CD4-positive, alpha-beta T cell (primary cell): ENCODE results near the gene ATP5F1D. TPM values are rescaled to one million over a fixed set of nuclear protein-coding genes. Genes with fewer than 3 reads are reported as not detected.

ENCODE experiments used
- ATAC-seq: fragments of 200-7000 bp; cut with Tn5 transposase; one replicate; pipeline ENCODE4 v1.10.0; 2022; ENCODE audit warnings: mild to moderate bottlenecking; ENCODE audit not compliant: poor library complexity
- CTCF ChIA-PET: fragments of 350-600 bp; sonication (Branson Sonifier 250); formaldehyde crosslinking; loops from one replicate; lab custom pipeline; 2021; ENCODE audit warnings: antibody characterized with exemption, inconsistent platforms; lab: Charles Lee
- POLR2A ChIA-PET: fragments of 350-600 bp; sonication (Branson Sonifier 250); formaldehyde crosslinking; loops from one replicate; lab custom pipeline; 2021; ENCODE audit warnings: antibody characterized with exemption, inconsistent platforms; lab: Charles Lee
- DNase-seq, 14 experiments: peaks; one replicate each; pipeline ENCODE4 v3.0.0-alpha.2; 2013 to 2020; ENCODE audit warnings: mixed read lengths in 2 of 14
- H3K27ac ChIP-seq, 2 donors: one replicate each; pipeline versions ENCODE4 v1.5.1 to v1.7.0; 2013; ENCODE audit warnings: low read length in 2 of 2, low read depth in 1 of 2, mild to moderate bottlenecking in 1 of 2
- H3K27me3 ChIP-seq, 2 experiments: 1 replicate in 1 of 2; 2 replicates in 1 of 2; pipeline versions ENCODE4 v1.6.1 to v1.7.0; 2013; ENCODE audit warnings: low read length in 2 of 2, control low read depth in 1 of 2, mild to moderate bottlenecking in 1 of 2, moderate library complexity in 1 of 2; ENCODE audit not compliant: insufficient read depth in 2 of 2, control insufficient read depth in 1 of 2
- H3K36me3 ChIP-seq: one replicate; pipeline ENCODE4 v1.6.1; 2013; ENCODE audit warnings: low read length, control low read depth; ENCODE audit not compliant: insufficient read depth
- H3K4me1 ChIP-seq: one replicate; pipeline ENCODE4 v1.6.1; 2013; ENCODE audit warnings: low read length, control low read depth; ENCODE audit not compliant: insufficient read depth
- H3K4me3 ChIP-seq: one replicate; pipeline ENCODE4 v1.5.1; 2013; ENCODE audit warnings: mild to moderate bottlenecking, low read length, moderate library complexity
- H3K9me3 ChIP-seq, 2 experiments: 1 replicate in 1 of 2; 2 replicates in 1 of 2; pipeline versions ENCODE4 v1.6.1 to v1.7.0; 2013; ENCODE audit warnings: low read length in 2 of 2, mild to moderate bottlenecking in 2 of 2, control low read depth in 1 of 2, moderate library complexity in 1 of 2; ENCODE audit not compliant: control insufficient read depth in 1 of 2, insufficient read depth in 1 of 2
- H3K27ac Mint-ChIP-seq: one replicate; pipeline ENCODE4 v1.8.0; 2020; ENCODE audit warnings: mixed read lengths
- H3K27me3 Mint-ChIP-seq: one replicate; pipeline ENCODE4 v1.8.0; 2021; ENCODE audit warnings: mixed read lengths
- H3K36me3 Mint-ChIP-seq: one replicate; pipeline ENCODE4 v1.8.0; 2021; ENCODE audit warnings: low read depth, mixed read lengths
- H3K4me1 Mint-ChIP-seq: one replicate; pipeline ENCODE4 v1.8.0; 2021; ENCODE audit warnings: low read depth, mixed read lengths
- H3K4me3 Mint-ChIP-seq: one replicate; pipeline ENCODE4 v1.8.0; 2020; ENCODE audit warnings: mild to moderate bottlenecking, mixed read lengths
- H3K9me3 Mint-ChIP-seq: one replicate; pipeline ENCODE4 v1.8.0; 2020; ENCODE audit warnings: mixed read lengths
- CTCF ChIP-seq: fragments of 200-600 bp; IDR thresholded peaks from one replicate; pipeline ENCODE4 v1.8.0; 2022; ENCODE audit warnings: antibody characterized with exemption, mild to moderate bottlenecking
- intact Hi-C, 2 experiments: fragments of 100-400 bp; cut with DNase I in 1 of 2; cut with micrococcal nuclease in 1 of 2; formaldehyde crosslinking; loops; one replicate each; pipeline versions ENCODE4 v1.15.1 to v1.9.0; 2023 to 2025; cut with DNase I, micrococcal nuclease
- total RNA-seq, 174 experiments: library from RNA in 2 of 174; stranded (reverse) in 2 of 174; gene quantifications; one replicate each; pipeline ENCODE4 v1.2.3 and lab custom pipeline; 2021 to 2026

Gene ATP5F1D
- total RNA-seq, 2 experiments from 2014 or later = 77.6 to 92.6 TPM

- Mint-ChIP-seq H3K9me3 (no peaks in the 10 kb centered on the region), H3K36me3 (peaks cover 30% of the 10 kb centered on the region), H3K4me3 (peak overlapping the region; percentile 81), H3K4me1 (peaks cover 54% of the 10 kb centered on the region), H3K27me3 (no peaks in the 10 kb centered on the region), H3K27ac (peak overlapping the region; percentile 88)
- peaks cover 79% of the 10 kb centered on the region for H3K4me1 ChIP-seq
- intact Hi-C loops = loop anchor here (1.0 kb wide), 2 partner anchors 18 to 23 kb away; no protein-coding TSS in a partner anchor
- peaks cover 24% of the 10 kb centered on the region for H3K36me3 ChIP-seq
- H3K9me3 ChIP-seq = no peaks in the 10 kb centered on the region
- TF ChIP-seq CTCF = peak; percentile 97
- H3K27me3 ChIP-seq = no peaks in the 10 kb centered on the region
- ChIA-PET CTCF (interaction anchor here (0.8 to 11.0 kb wide), 11 partner anchors 8 to 227 kb away, joined by 3 to 255 read pairs (median 6); partner anchors contain the start of genes ABCA7, ATP5F1D and FAM174C), POLR2A (interaction anchor here (0.7 to 10.3 kb wide), 9 partner anchors 8 to 1209 kb away, joined by 3 to 476 read pairs (median 14); partner anchors contain the start of genes ABCA7, ARHGAP45, ATP5F1D and FAM174C)
- H3K27ac ChIP-seq = peak overlapping the region in 1 of 2 donors; percentile 41
- ATAC-seq = no peak
- H3K4me3 ChIP-seq = peak overlapping the region; percentile 48
- DNase-seq = peak in 11 of 14 experiments; percentile 60 to 86 (median 68)
These were observed 25.4 kb downstream of the ATP5F1D start for GRCh38 chr19:1266916-1267476.

- H3K36me3 ChIP-seq = peaks cover 30% of the 10 kb centered on the region
- H3K4me3 Mint-ChIP-seq = peak overlapping the region; percentile 89
- no peak for TF ChIP-seq CTCF
- ChIA-PET CTCF (interaction anchor here (1.2 to 11.0 kb wide), 4 partner anchors 19 to 154 kb away, joined by 3 to 255 read pairs (median 8); no protein-coding TSS in a partner anchor), POLR2A (interaction anchor here (1.6 to 10.3 kb wide), 4 partner anchors 15 to 24 kb away, joined by 14 to 476 read pairs (median 107); partner anchors contain the start of gene ATP5F1D)
- peak in 4 of 14 experiments; percentile 45 to 71 (median 55) for DNase-seq
- peak overlapping the region; percentile 88 for H3K27ac Mint-ChIP-seq
- no peaks in the 10 kb centered on the region for H3K9me3 ChIP-seq
- no peak overlapping the region for H3K27ac ChIP-seq
- intact Hi-C loops = loop anchor here in 1 of 2 experiments (1.0 kb wide), 2 partner anchors 18 to 23 kb away; no protein-coding TSS in a partner anchor
- H3K27me3 ChIP-seq = no peaks in the 10 kb centered on the region
- H3K4me1 Mint-ChIP-seq = peaks cover 59% of the 10 kb centered on the region
- H3K4me3 ChIP-seq = peak overlapping the region; percentile 24
- peaks cover 79% of the 10 kb centered on the region for H3K4me1 ChIP-seq
- ATAC-seq = no peak
- H3K27me3 Mint-ChIP-seq = no peaks in the 10 kb centered on the region
- no peaks in the 10 kb centered on the region for H3K9me3 Mint-ChIP-seq
- peaks cover 37% of the 10 kb centered on the region for H3K36me3 Mint-ChIP-seq
These were observed 26.1 kb downstream of the ATP5F1D start for GRCh38 chr19:1267477-1268225.
